Dendritic cell treated with granulocyte-macrophage colony-stimulating factor and Interleukin-4, amounts not matched to agents 40 ng/mL and 50 ng/mL, for 4 days (primary cell): ENCODE data around the gene LRCH1.
A peak's percentile ranks its signal among the peaks of the same experiment; 100 is the strongest.

Experiments used
- H3K27ac Mint-ChIP-seq: one replicate; pipeline ENCODE4 v1.8.0; 2022; ENCODE audit warnings: mild to moderate bottlenecking, mixed read lengths
- H3K27me3 Mint-ChIP-seq: one replicate; pipeline ENCODE4 v1.8.0; 2022; ENCODE audit warnings: mild to moderate bottlenecking, mixed read lengths
- H3K36me3 Mint-ChIP-seq: one replicate; pipeline ENCODE4 v1.8.0; 2022; ENCODE audit warnings: low read depth, mixed read lengths
- H3K4me1 Mint-ChIP-seq: one replicate; pipeline ENCODE4 v1.8.0; 2022; ENCODE audit warnings: low read depth, mixed read lengths
- H3K4me3 Mint-ChIP-seq: one replicate; pipeline ENCODE4 v1.8.0; 2022; ENCODE audit warnings: mild to moderate bottlenecking, moderate library complexity, mixed read lengths
- H3K9me3 Mint-ChIP-seq: one replicate; pipeline ENCODE4 v1.8.0; 2022; ENCODE audit warnings: mixed read lengths
- intact Hi-C: fragments of 100-400 bp; cut with micrococcal nuclease; formaldehyde crosslinking; loops from one replicate; pipeline ENCODE4 v1.15.0; 2022

Gene LRCH1

GRCh38 chr13:46663206-46664037 is 110.5 kb downstream of the LRCH1 start:
- Mint-ChIP-seq H3K9me3 (no peaks in the 10 kb centered on the region), H3K27me3 (no peaks in the 10 kb centered on the region), H3K4me3 (no peak overlapping the region), H3K36me3 (peaks cover 6% of the 10 kb centered on the region), H3K4me1 (peaks cover 49% of the 10 kb centered on the region), H3K27ac (no peak overlapping the region)
- intact Hi-C loops, result no loop called here

GRCh38 chr13:46664195-46664594 is 111.2 kb downstream of the LRCH1 start:
- Mint-ChIP-seq H3K9me3 (no peaks in the 10 kb centered on the region), H3K27me3 (no peaks in the 10 kb centered on the region), H3K4me1 (peaks cover 57% of the 10 kb centered on the region), H3K4me3 (no peak overlapping the region), H3K27ac (no peak overlapping the region), H3K36me3 (peaks cover 6% of the 10 kb centered on the region)
- intact Hi-C loops, result no loop called here

GRCh38 chr13:46665248-46665632 is 112.3 kb downstream of the LRCH1 start:
- no peaks in the 10 kb centered on the region for H3K27me3 Mint-ChIP-seq
- intact Hi-C loops, result no loop called here

GRCh38 chr13:46665633-46666482 is 112.9 kb downstream of the LRCH1 start:
- Mint-ChIP-seq H3K4me3 (no peak overlapping the region), H3K36me3 (peaks cover 17% of the 10 kb centered on the region), H3K4me1 (peaks cover 55% of the 10 kb centered on the region), H3K9me3 (no peaks in the 10 kb centered on the region), H3K27me3 (no peaks in the 10 kb centered on the region), H3K27ac (no peak overlapping the region)
- intact Hi-C loops, result no loop called here

More at GRCh38 chr13:46665248-46665632, 112.3 kb downstream of the LRCH1 start:
- no peak overlapping the region for H3K4me3 Mint-ChIP-seq
- peaks cover 11% of the 10 kb centered on the region for H3K36me3 Mint-ChIP-seq
- no peak overlapping the region for H3K27ac Mint-ChIP-seq
- no peaks in the 10 kb centered on the region for H3K9me3 Mint-ChIP-seq
- peaks cover 61% of the 10 kb centered on the region for H3K4me1 Mint-ChIP-seq

GRCh38 chr13:46666727-46667456 is 113.9 kb downstream of the LRCH1 start:
- intact Hi-C loops, result no loop called here

GRCh38 chr13:46667687-46668281 is 114.8 kb downstream of the LRCH1 start:
- H3K9me3 Mint-ChIP-seq, result no peaks in the 10 kb centered on the region
- no peaks in the 10 kb centered on the region for H3K27me3 Mint-ChIP-seq
- H3K4me3 Mint-ChIP-seq, result peak overlapping the region; percentile 40
- intact Hi-C loops, result no loop called here
- peaks cover 51% of the 10 kb centered on the region for H3K4me1 Mint-ChIP-seq
- peak overlapping the region; percentile 50 for H3K27ac Mint-ChIP-seq
- peaks cover 34% of the 10 kb centered on the region for H3K36me3 Mint-ChIP-seq

More at GRCh38 chr13:46666727-46667456, 113.9 kb downstream of the LRCH1 start:
- Mint-ChIP-seq H3K27me3 (no peaks in the 10 kb centered on the region), H3K27ac (peak overlapping the region; percentile 27), H3K4me3 (no peak overlapping the region), H3K9me3 (no peaks in the 10 kb centered on the region), H3K36me3 (peaks cover 27% of the 10 kb centered on the region), H3K4me1 (peaks cover 58% of the 10 kb centered on the region)

GRCh38 chr13:46668302-46668720 is 115.3 kb downstream of the LRCH1 start:
- no peaks in the 10 kb centered on the region for H3K27me3 Mint-ChIP-seq
- peak overlapping the region; percentile 50 for H3K27ac Mint-ChIP-seq
- peak overlapping the region; percentile 40 for H3K4me3 Mint-ChIP-seq
- H3K36me3 Mint-ChIP-seq, result peaks cover 34% of the 10 kb centered on the region
- peaks cover 46% of the 10 kb centered on the region for H3K4me1 Mint-ChIP-seq
- no peaks in the 10 kb centered on the region for H3K9me3 Mint-ChIP-seq
- intact Hi-C loops, result no loop called here

- peaks cover 44% of the 10 kb centered on the region for H3K4me1 Mint-ChIP-seq
These were observed 116.1 kb downstream of the LRCH1 start for GRCh38 chr13:46668931-46669525.

GRCh38 chr13:46672338-46673090 is 119.5 kb downstream of the LRCH1 start:
- Mint-ChIP-seq H3K27me3 (no peaks in the 10 kb centered on the region), H3K4me1 (peaks cover 39% of the 10 kb centered on the region), H3K36me3 (peaks cover 39% of the 10 kb centered on the region), H3K4me3 (no peak overlapping the region), H3K27ac (no peak overlapping the region), H3K9me3 (no peaks in the 10 kb centered on the region)
- intact Hi-C loops, result no loop called here

More at GRCh38 chr13:46668931-46669525, 116.1 kb downstream of the LRCH1 start:
- Mint-ChIP-seq H3K36me3 (peaks cover 34% of the 10 kb centered on the region), H3K27ac (no peak overlapping the region), H3K9me3 (no peaks in the 10 kb centered on the region), H3K4me3 (no peak overlapping the region), H3K27me3 (no peaks in the 10 kb centered on the region)
- intact Hi-C loops, result no loop called here

GRCh38 chr13:46675016-46675415 is 122.0 kb downstream of the LRCH1 start:
- peaks cover 30% of the 10 kb centered on the region for H3K36me3 Mint-ChIP-seq
- peaks cover 18% of the 10 kb centered on the region for H3K4me1 Mint-ChIP-seq
- no peak overlapping the region for H3K4me3 Mint-ChIP-seq
- H3K27ac Mint-ChIP-seq, result no peak overlapping the region
- H3K27me3 Mint-ChIP-seq, result no peaks in the 10 kb centered on the region
- intact Hi-C loops, result no loop called here
- H3K9me3 Mint-ChIP-seq, result no peaks in the 10 kb centered on the region

- Mint-ChIP-seq H3K27me3 (no peaks in the 10 kb centered on the region), H3K4me3 (no peak overlapping the region), H3K27ac (no peak overlapping the region), H3K9me3 (no peaks in the 10 kb centered on the region), H3K4me1 (peaks cover 13% of the 10 kb centered on the region), H3K36me3 (peaks cover 17% of the 10 kb centered on the region)
- intact Hi-C loops, result no loop called here
These were observed 123.4 kb downstream of the LRCH1 start for GRCh38 chr13:46676378-46676725.

GRCh38 chr13:46679369-46680120 is 126.6 kb downstream of the LRCH1 start:
- Mint-ChIP-seq H3K27ac (no peak overlapping the region), H3K36me3 (peaks cover 6% of the 10 kb centered on the region), H3K9me3 (no peaks in the 10 kb centered on the region), H3K27me3 (no peaks in the 10 kb centered on the region), H3K4me3 (no peak overlapping the region), H3K4me1 (peaks cover 23% of the 10 kb centered on the region)
- intact Hi-C loops, result no loop called here
